PC-3 (cell line): ENCODE data around the gene TNP2.

ENCODE experiments used
- CTCF ChIP-seq: fragments of 300-600 bp; sonication (generic); conservative IDR thresholded peaks from 2 replicates; pipeline ENCODE4 v1.5.1; 2017; ENCODE audit warnings: antibody characterized with exemption, low read depth, mild to moderate bottlenecking, low read length
- EZH2 ChIP-seq: fragments of 300-600 bp; sonication (generic); IDR thresholded peaks from one replicate; pipeline ENCODE4 v1.6.1; 2017; ENCODE audit warnings: antibody characterized with exemption, mild to moderate bottlenecking, low read length; ENCODE audit not compliant: unreplicated experiment
- EZH2phosphoT487 ChIP-seq: fragments of 300-600 bp; sonication (generic); IDR thresholded peaks from 2 replicates; pipeline ENCODE4 v1.6.1; 2018; ENCODE audit warnings: mild to moderate bottlenecking, antibody characterized with exemption, low read length, borderline replicate concordance

- TF ChIP-seq EZH2phosphoT487 (no peak), CTCF (no peak), EZH2 (no peak)
These were observed 44.6 kb upstream of the TNP2 start for GRCh38 chr16:11313493-11314308.
